SU-DHL-6 (cell line): ENCODE measurements around the gene KDELR3.

ENCODE experiments used
- H2AFZ ChIP-seq: fragments of 200-600 bp; sonication (generic); 2 replicates; pipeline ENCODE4 v1.6.1; 2014; ENCODE audit warnings: low read depth, mild to moderate bottlenecking, moderate library complexity, mixed read lengths, antibody characterized with exemption, low read length; ENCODE audit not compliant: severe bottlenecking
- H3F3A ChIP-seq: fragments of 200-600 bp; shearing (Covaris generic); 2 replicates; pipeline ENCODE4 v1.6.0; 2016; ENCODE audit warnings: antibody characterized with exemption, mild to moderate bottlenecking; ENCODE audit not compliant: insufficient read depth
- H3K27ac ChIP-seq: fragments of 200-600 bp; sonication (generic); 2 replicates; pipeline ENCODE4 v1.5.1; 2016; ENCODE audit warnings: low read depth, mild to moderate bottlenecking, low read length, moderate library complexity, mixed read lengths
- H3K27me3 ChIP-seq: fragments of 200-600 bp; sonication (generic), shearing (Covaris generic); 2 replicates; pipeline ENCODE4 v1.6.0; 2014; ENCODE audit warnings: mild to moderate bottlenecking, low read length
- H3K36me3 ChIP-seq: fragments of 200-600 bp; sonication (generic); 2 replicates; pipeline ENCODE4 v1.6.1; 2014; ENCODE audit warnings: mild to moderate bottlenecking, low read length, mixed read lengths
- H3K4me2 ChIP-seq: fragments of 300-600, 200-600 bp; shearing (Covaris generic), sonication (generic); 2 replicates; pipeline ENCODE4 v1.6.0; 2014; ENCODE audit warnings: low read length, low read depth, mild to moderate bottlenecking; ENCODE audit not compliant: poor library complexity, severe bottlenecking
- H3K4me3 ChIP-seq: fragments of 200-600 bp; sonication (generic); 2 replicates; pipeline ENCODE4 v1.5.1; 2014; ENCODE audit warnings: antibody characterized with exemption, low read length, mild to moderate bottlenecking, mixed read lengths; ENCODE audit not compliant: insufficient read depth, poor library complexity, severe bottlenecking
- H3K79me2 ChIP-seq: fragments of 200-600 bp; sonication (generic); 2 replicates; pipeline ENCODE4 v1.6.1; 2014; ENCODE audit warnings: mild to moderate bottlenecking, low read length, moderate library complexity; ENCODE audit not compliant: insufficient read depth
- H3K9ac ChIP-seq: fragments of 200-600 bp; sonication (generic); 2 replicates; pipeline ENCODE4 v1.7.0; 2014; ENCODE audit warnings: mild to moderate bottlenecking, low read length
- H3K9me2 ChIP-seq: fragments of 200-600 bp; sonication (generic); replicated peaks from 2 replicates; pipeline ENCODE4 v1.6.1; 2014; ENCODE audit warnings: low read length; ENCODE audit not compliant: insufficient read depth
- H3K9me3 ChIP-seq: fragments of 200-600 bp; sonication (generic); 2 replicates; pipeline ENCODE4 v1.6.1; 2014; ENCODE audit warnings: low read length, mixed read lengths; ENCODE audit not compliant: insufficient read depth
- H4K20me1 ChIP-seq: fragments of 200-600 bp; sonication (generic); 2 replicates; pipeline ENCODE4 v1.6.1; 2014; ENCODE audit warnings: low read depth, mild to moderate bottlenecking, antibody characterized with exemption, low read length, moderate library complexity, mixed read lengths
- EZH2phosphoT487 ChIP-seq: fragments of 200-600 bp; sonication (generic), shearing (Covaris generic); conservative IDR thresholded peaks from 2 replicates; pipeline ENCODE4 v1.6.1; 2018; ENCODE audit warnings: mild to moderate bottlenecking, antibody characterized with exemption, low read length, moderate library complexity, mixed read lengths
- TF ChIP-seq, protein P1 (sequence below): fragments of 200-600 bp; sonication (generic); IDR thresholded peaks from one replicate; pipeline ENCODE4 v1.5.1; 2017; ENCODE audit warnings: antibody characterized with exemption, mild to moderate bottlenecking, low read length, moderate library complexity; ENCODE audit not compliant: insufficient read depth, poor library complexity, severe bottlenecking

KDELR3 gene

GRCh38 chr22:38523029-38523428, 55.1 kb downstream of the KDELR3 start:
- no peaks in the 10 kb centered on the region for H3K79me2 ChIP-seq
- H3K36me3 ChIP-seq, result no peaks in the 10 kb centered on the region
- H4K20me1 ChIP-seq, result no peaks in the 10 kb centered on the region
- TF ChIP-seq EZH2phosphoT487, result no peak
- TF ChIP-seq, protein P1, sequence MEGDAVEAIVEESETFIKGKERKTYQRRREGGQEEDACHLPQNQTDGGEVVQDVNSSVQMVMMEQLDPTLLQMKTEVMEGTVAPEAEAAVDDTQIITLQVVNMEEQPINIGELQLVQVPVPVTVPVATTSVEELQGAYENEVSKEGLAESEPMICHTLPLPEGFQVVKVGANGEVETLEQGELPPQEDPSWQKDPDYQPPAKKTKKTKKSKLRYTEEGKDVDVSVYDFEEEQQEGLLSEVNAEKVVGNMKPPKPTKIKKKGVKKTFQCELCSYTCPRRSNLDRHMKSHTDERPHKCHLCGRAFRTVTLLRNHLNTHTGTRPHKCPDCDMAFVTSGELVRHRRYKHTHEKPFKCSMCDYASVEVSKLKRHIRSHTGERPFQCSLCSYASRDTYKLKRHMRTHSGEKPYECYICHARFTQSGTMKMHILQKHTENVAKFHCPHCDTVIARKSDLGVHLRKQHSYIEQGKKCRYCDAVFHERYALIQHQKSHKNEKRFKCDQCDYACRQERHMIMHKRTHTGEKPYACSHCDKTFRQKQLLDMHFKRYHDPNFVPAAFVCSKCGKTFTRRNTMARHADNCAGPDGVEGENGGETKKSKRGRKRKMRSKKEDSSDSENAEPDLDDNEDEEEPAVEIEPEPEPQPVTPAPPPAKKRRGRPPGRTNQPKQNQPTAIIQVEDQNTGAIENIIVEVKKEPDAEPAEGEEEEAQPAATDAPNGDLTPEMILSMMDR, result no peak
- H3K27me3 ChIP-seq, result no peaks in the 10 kb centered on the region
- H3K27ac ChIP-seq, result no peak overlapping the region
- H3K9me3 ChIP-seq, result no peaks in the 10 kb centered on the region
- H3K4me2 ChIP-seq, result no peak overlapping the region
- H3F3A ChIP-seq, result no peaks in the 10 kb centered on the region
- H2AFZ ChIP-seq, result no peak overlapping the region
- no peaks in the 10 kb centered on the region for H3K9me2 ChIP-seq
- H3K9ac ChIP-seq, result no peak overlapping the region
- no peak overlapping the region for H3K4me3 ChIP-seq

DNA sequence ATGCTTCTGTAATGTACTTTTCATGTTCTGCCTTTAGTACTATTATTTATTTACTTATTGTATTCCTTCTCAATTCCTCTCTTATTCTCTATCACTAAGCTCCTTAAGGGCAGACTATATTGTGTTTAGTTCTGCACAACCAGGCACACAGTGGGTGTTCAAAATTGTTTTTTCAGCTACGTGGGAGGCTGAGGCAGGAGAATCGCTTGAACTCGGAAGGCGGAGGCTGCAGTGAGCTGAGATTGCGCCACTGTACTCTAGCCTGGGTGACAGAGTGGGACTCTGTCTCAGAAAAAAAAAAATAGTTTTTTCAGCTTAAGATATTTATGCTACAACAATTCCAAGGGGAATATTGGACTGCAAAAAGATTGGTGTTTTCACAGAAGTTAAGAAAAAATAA, 55.6 kb downstream of the KDELR3 start:
- H3K9ac ChIP-seq, result no peak overlapping the region
- no peaks in the 10 kb centered on the region for H4K20me1 ChIP-seq
- H3K9me2 ChIP-seq, result no peaks in the 10 kb centered on the region
- H3K9me3 ChIP-seq, result no peaks in the 10 kb centered on the region
- H3K27ac ChIP-seq, result no peak overlapping the region
- H3K79me2 ChIP-seq, result no peaks in the 10 kb centered on the region
- no peak overlapping the region for H3K4me3 ChIP-seq
- H3F3A ChIP-seq, result no peaks in the 10 kb centered on the region
- H3K4me2 ChIP-seq, result no peak overlapping the region
- no peak overlapping the region for H2AFZ ChIP-seq
- no peaks in the 10 kb centered on the region for H3K27me3 ChIP-seq
- TF ChIP-seq, protein P1, result no peak
- no peak for TF ChIP-seq EZH2phosphoT487
- no peaks in the 10 kb centered on the region for H3K36me3 ChIP-seq

DNA sequence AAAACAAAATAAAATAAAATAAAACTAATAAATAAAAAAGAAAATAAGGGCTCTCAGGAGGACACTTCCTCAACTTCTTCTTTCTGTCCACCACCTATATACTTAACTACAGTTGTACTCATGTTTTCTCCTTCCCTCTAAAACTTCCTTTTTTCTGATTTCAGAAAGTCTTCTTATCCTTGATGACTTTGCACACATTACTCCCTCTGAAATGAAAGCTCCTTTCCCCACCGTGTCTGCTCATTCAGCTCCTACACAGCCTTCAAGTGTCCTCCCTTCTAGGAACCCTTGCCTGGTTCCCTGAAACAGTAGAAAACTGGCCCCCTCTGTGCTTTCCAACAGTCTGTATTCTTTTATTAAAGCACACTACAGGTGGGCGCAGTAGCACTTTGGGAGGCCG, 56.5 kb downstream of the KDELR3 start:
- no peak overlapping the region for H2AFZ ChIP-seq
- no peaks in the 10 kb centered on the region for H3K27me3 ChIP-seq

More for the DNA sequence above, 56.5 kb downstream of the KDELR3 start:
- Histone ChIP-seq H3K36me3 (no peaks in the 10 kb centered on the region), H3K79me2 (no peaks in the 10 kb centered on the region), H3K27ac (no peak overlapping the region), H3K4me3 (no peak overlapping the region), H3K4me2 (no peak overlapping the region), H3K9me3 (no peaks in the 10 kb centered on the region), H4K20me1 (no peaks in the 10 kb centered on the region), H3K9me2 (no peaks in the 10 kb centered on the region), H3F3A (no peaks in the 10 kb centered on the region), H3K9ac (no peak overlapping the region)
- TF ChIP-seq, protein P1, result no peak
- TF ChIP-seq EZH2phosphoT487, result no peak
